ENCODE data around the gene DHX32.

DHX32 gene

DNA sequence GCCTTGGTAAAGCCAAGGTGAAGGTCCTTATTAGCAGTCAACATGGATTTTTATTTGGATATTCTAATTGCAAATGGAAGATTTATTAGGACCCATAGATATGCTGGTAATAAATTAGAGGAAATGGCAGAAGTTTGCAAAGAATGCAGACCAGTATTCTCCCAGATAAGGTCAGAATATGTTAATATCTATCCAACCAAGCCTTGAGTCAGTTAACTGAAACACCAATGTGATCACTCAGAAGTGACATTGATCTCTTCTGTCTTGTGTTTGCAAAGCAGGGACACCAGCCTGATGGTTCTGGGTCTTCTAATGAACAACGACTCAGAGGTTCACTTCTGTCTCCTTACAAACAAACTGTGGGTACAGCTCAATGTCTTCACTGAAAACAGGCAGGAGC, 79.5 kb downstream of the DHX32 start:
- no peak for DNase-seq

DNA sequence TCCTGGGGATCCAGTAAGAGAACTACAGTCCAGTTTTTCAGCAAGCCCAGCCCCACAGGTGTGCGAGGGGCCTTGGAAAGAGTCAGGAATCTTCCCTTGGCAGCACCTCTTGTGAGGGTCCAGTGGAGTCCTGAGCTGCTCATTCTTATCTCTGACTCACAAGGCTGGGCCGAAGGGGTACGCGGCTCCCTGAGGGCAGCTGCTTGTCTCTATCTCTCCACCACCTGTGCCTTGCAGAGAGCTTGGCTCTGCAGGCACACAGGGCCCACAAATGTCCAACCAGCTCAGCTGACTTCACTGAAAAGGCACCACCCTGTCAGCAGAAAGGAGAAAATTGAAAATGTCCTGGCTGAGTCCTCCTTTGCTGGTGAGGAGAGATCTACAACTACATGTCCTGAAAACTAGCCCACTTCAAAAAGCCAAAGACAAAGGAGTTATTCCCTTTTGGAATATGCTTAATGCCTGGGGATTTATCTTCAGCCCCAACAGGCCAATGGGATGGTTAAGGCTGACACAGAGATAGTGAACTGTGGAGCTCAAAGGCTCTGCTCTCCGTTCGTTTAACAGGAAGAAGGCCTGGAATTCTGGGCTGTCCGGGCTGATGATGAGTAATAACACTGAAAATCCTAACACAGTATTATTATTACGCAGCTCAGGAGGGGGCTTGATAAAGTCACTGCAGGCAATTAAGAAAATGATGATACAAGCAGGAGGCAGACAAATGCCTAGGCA, 81.5 kb downstream of the DHX32 start:
- no peak for DNase-seq

DNA sequence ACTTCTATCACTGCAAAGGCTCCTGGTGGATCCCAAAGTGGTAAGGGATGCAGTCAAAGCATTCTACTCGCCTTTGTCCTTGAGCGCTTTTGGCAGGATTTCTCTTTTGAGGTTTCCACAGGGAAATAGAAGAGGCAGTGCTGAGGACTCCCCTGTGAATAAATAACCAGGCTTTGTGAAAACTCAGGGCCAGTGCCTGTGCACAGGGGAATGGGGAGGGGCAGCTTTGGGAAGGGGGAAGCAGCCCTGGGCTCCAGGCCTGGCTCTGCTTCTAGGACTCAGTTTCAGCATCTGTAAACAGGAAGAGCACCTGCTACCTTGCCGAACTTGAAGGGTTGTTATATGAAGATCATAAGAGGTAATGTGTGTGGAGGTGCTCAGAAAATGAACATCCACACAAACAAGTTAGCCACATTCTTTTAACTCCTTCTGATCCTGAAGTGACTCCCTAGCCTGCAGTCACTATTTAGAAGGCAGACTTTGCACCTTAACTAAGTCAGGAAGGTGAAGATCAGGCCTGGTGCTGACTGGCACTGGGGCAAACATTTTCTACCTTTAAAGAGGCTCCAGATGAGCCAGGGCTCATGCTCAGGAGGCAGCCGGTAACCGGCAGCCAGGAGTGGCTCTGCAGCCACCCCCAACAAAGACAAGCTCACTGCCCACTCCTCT, 83.0 kb downstream of the DHX32 start:
- DNase-seq = no peak

DNA sequence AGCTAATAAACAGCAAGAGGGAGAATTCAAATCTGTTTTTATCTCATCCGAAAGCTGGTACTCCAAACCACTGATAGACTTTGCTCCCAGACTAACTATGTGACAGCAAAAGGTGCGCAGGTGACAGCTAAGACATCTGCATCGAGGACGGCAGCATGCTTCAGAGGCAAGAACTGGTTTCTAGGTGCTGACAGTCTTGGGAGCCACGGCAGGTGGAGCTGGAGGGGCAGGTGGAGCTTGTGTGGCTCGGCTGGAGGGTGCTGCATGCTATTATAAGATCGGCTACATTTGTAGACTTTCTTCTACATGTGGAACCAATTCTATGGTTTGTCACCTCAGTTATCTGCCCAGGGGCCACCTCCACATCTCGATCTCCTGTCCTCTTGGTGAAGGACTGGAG, 83.7 kb downstream of the DHX32 start:
- DNase-seq = no peak

DNA sequence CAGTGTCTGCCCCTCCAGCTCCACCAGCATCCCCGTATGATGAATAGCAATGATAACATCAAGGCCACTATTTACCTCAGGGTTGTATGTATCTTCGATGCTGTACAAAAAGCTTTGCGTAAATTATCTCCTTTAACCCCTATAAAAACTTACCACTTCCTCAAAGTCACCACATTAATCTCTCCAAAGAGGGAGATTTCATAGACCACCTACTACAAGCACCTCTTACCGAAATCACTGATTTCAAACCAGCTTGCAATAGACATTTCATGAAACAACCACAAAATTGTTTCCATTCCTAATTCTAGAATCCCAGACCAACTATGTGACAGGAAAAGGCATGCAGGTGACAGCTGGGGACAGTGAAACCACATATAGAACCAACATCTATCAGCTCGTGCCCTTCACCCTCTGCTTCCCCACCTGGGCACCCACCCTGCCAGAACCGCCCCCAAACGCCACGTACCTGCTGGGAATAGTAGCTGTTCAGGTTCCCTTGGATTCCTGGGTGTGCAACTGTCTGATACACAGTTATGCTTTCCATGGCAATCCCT, 85.4 kb downstream of the DHX32 start:
- no peak for DNase-seq

DNA sequence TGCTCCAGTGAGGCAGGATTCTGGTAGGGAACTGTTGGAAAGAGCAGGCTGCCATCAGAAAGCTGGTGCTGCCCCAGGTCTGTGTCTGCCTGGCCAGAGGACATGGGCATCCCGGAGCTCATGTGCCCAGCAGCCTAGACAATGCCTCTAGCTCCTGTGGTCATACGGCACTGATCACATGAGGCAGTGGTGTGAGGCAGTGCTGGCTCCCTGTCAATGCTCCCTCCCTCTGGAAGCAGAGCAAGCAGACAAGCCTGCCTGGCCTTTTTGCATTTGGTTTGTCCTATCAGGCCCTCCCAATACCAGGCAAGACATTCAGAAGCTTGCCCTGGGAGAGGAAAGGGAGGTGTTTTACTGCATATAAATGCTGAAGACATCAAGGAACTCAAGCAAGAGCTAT, 86.0 kb downstream of the DHX32 start:
- no peak for DNase-seq

DNA sequence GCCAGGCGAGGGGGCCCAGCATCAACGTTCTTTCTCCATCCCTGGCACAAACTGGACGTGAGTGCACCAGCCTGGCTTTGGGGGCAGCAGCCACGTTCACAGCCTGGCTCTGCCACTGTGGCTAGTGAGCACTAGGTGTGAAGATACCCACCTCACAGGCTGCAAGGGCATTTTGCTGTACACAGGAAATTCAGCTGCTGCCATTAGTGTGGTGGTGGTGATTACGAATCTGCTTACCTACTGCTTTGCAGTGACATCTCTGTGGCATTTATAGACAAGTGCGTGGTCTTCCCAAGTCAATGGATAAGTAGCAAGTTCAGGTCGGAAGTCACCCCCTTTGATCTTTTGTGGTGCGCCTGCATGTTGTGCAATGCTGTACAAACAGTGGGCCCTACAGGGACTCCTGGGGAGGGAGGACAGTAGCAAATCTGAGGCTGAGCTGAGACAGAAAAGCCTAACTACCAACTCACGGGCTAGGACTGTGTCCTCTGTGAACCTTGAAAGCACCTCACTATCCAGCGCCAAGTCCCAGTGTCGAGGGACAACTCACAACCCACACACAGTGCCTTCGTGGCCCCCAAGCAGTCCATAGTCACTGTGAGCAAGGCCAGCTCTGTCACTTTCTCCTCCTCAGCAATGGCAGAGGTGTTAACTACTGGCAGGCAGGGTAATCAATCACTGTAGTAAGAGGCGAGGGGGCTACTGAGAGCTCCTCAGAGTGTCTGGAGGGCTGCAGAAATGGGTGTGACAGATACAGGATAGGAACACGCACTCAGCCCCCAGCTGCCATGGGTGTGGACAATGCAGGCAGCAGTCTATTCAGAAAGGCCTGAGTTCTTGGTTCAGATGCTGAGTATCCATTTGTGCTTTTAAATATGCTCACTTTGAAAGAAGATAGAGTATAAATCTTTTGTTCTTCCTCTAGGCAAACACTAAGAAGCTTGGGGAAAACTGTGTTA, 88.5 kb downstream of the DHX32 start:
- DNase-seq = no peak

DNA sequence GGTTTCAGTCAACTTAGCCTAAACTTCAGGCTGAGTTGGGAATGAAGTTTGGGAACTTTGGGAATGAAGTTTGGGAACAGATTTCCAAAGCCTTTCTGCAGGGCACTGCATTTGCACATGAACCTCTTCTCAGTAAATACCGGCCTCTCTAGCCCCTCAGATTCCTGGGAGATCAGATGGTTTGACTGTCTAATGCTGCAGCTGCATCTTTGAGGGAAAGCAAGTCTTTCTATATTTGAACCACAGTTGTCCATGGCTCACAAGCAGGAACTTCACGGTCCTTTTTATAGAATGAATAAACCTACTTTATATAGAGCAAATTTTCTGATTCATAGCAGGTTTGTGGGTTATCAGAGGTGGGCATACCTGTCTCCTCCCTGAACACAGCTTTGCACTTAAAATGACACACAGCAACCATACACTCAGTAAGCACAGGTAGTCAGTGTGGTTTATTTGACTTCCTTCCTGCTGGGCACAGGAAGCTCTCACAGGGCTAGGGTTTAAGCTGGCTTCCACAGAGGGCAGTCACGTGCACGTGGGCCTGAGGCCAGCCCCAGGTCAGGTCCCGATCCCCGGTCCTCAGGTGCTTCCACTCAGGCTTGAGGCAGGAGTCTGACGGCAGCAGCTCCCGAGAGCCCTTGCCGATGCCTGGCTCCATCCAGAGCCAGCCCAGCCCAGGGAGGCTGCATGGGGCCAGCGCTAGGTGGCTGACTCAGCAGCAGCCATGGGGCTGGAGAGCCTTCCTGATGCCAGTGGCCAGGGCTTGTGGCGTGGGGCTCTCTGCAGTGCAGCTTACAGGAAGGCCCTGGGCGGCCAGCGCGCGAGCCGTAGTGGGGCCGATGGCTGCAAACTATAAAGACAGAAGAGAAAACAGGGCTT, 92.7 kb downstream of the DHX32 start:
- no peak for DNase-seq

Measured in NCI-H774 (cell line).